Measurements from ENCODE around the gene SIRT6.

DNA sequence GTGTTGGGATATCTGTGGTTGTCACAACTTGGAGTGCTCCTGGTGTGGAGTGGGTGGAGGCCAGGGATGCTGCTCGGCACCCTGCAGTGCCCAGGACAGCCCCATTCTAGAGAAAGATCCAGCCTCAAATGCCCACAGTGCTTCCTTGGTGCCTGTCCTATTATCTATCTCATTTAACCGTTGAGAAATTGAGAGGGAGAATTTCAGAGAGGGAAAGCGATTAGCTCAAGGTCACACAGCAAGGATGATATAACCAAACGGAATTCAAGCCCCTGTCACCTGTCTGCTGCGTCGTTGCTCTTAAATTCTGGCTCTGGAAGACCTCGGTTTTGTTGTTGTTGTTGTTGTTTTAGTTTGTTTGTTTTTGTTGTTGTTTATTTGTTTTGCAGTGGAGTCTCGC, 13.6 kb upstream of the SIRT6 start:
- TF ChIP-seq CTCF (IDR thresholded peaks at IDR 0.05 in 2 of 3, conservative IDR thresholded peaks at IDR 0.05 in 1 of 3; ENCODE audit: insufficient read depth in 2 of 3, low read depth in 1 of 3, low read length in 3 of 3) (no peak), CREB1 (IDR thresholded peaks at IDR 0.05) (no peak), CREB1 (CRISPR knock-in tag; IDR thresholded peaks at IDR 0.05) (no peak), NFATC3 (IDR thresholded peaks at IDR 0.05) (no peak), FOXP4 (CRISPR knock-in tag; IDR thresholded peaks at IDR 0.05; ENCODE audit: borderline replicate concordance) (no peak), HMG20B (CRISPR knock-in tag; IDR thresholded peaks at IDR 0.05) (no peak), FOXM1 (IDR thresholded peaks at IDR 0.05; ENCODE audit: low read depth) (no peak), FOXM1 (CRISPR knock-in tag; IDR thresholded peaks at IDR 0.05; ENCODE audit: low read depth) (no peak), RCOR1 (IDR thresholded peaks at IDR 0.05; ENCODE audit: borderline replicate concordance in 1 of 2, low read depth in 2 of 2, low read length in 2 of 2) (no peak)
- TF ChIP-seq, protein P1, sequence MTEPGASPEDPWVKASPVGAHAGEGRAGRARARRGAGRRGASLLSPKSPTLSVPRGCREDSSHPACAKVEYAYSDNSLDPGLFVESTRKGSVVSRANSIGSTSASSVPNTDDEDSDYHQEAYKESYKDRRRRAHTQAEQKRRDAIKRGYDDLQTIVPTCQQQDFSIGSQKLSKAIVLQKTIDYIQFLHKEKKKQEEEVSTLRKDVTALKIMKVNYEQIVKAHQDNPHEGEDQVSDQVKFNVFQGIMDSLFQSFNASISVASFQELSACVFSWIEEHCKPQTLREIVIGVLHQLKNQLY (CRISPR knock-in tag; conservative IDR thresholded peaks at IDR 0.05): no peak

Data from K562 (cell line).